Psoas muscle (tissue), 8 donors: ENCODE measurements around the gene BCAN. TPM values are rescaled to one million over a fixed set of nuclear protein-coding genes. Genes with fewer than 3 reads are reported as not detected.
A peak's percentile ranks its signal among the peaks of the same experiment; 100 is the strongest.

Experiments used
- ATAC-seq, 4 donors: fragments of 200-7000 bp; cut with Tn5 transposase; one replicate each; pipeline ENCODE4 v1.9.1; 2020; ENCODE audit warnings: moderate library complexity in 3 of 4, mild to moderate bottlenecking in 2 of 4
- DNase-seq, 2 donors: peaks; one replicate each; pipeline ENCODE4 v3.0.0-alpha.2; 2020
- H3K27ac ChIP-seq: fragments of 200-600 bp; one replicate; pipeline ENCODE4 v1.8.0; 2022
- H3K27me3 ChIP-seq, 3 donors: fragments of 200-600 bp in 1 of 3; one replicate each; pipeline versions ENCODE4 v1.6.1 to v1.8.0; 2013 to 2022; ENCODE audit warnings: low read length in 2 of 3, mild to moderate bottlenecking in 2 of 3, moderate library complexity in 1 of 3; ENCODE audit not compliant: insufficient read depth in 3 of 3
- H3K36me3 ChIP-seq, 2 donors: fragments of 200-600 bp in 1 of 2; one replicate each; pipeline versions ENCODE4 v1.6.1 to v1.8.0; 2013 to 2022; ENCODE audit warnings: low read depth in 1 of 2, mild to moderate bottlenecking in 1 of 2, moderate library complexity in 1 of 2; ENCODE audit not compliant: insufficient read depth in 1 of 2
- H3K4me1 ChIP-seq: fragments of 200-600 bp; one replicate; pipeline ENCODE4 v1.8.0; 2022
- H3K4me3 ChIP-seq: fragments of 200-600 bp; one replicate; pipeline ENCODE4 v1.8.0; 2022; ENCODE audit warnings: mild to moderate bottlenecking
- H3K9me3 ChIP-seq: fragments of 200-600 bp; one replicate; pipeline ENCODE4 v1.8.0; 2022
- WGBS, 3 donors: extraction: QIAGEN DNeasy Blood & Tissue Kit; methylation state at CpG; one replicate each; pipeline versions ENCODE4 v1.1.6 to v1.1.7; 2013; 5-methylcytosine and 5-hydroxymethylcytosine counted together
- intact Hi-C, 2 donors: fragments of 100-400 bp; cut with DNase I; formaldehyde crosslinking; loops; one replicate each; pipeline versions ENCODE4 v1.11.0 to v1.14.2; 2022
- polyA plus RNA-seq, 3 donors: library from polyadenylated mRNA; stranded (reverse); fragments of 200-250 nt; gene quantifications; one replicate each; pipeline ENCODE4 v1.2.3, GENCODE V29; 2013
- total RNA-seq, 4 donors: library from RNA; stranded (reverse); fragmentation: NEBNext Ultra II Directional in 2 of 4; extraction: Animal tissue kit (Norgen Biotek cat#: 25700) in 2 of 4; gene quantifications; one replicate each; pipeline versions ENCODE4 v1.2.1 to v1.2.4, GENCODE V29; 2021 to 2023
- TF ChIP-seq, protein P1 (sequence below): fragments of 200-600 bp; IDR thresholded peaks from one replicate; pipeline ENCODE4 v1.8.0; 2022; ENCODE audit warnings: antibody characterized with exemption
- donor health status: healthy with polysubstance abuse.
- donor health status: DM: no; HTN: no; CAD: no; lungs with moderate emphysema.
- donor health status: Bipolar disorder and iron deficiency.
- donor health status: healthy.
- donor health status: DM: yes; HTN: yes; CAD: no.
- donor health status: DM: no; HTN: no; CAD: no.
- donor health status: DM: no; HTN: no; CAD: no.
- donor health status: DM: yes; HTN: yes; CAD: no.

BCAN gene
- total and polyA plus RNA-seq, 7 donors, result 0.06 to 0.36 (median 0.18) TPM; not detected in 3

DNA sequence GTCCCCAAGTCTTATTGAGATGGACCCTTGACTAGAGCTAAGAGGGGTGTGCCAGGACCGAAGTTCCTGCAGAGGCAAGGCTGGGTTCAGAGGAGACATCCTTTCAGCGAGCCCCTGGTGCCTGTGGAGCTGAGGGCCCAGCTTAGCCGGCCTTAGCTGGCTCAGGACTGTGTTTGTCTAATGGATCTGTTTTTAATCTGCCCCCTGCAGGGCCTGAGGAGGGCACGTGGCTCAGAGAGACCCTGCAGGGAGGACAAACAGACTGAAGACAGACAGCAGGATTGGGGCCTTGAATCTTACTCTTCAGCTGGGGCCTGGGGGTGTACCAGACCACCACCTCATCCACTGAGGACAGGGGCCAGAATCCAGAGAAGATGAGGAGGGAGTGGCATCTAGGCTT, 61.8 kb downstream of the BCAN start:
- 39 to 58% (median 44%) methylated on average over 4 of the region's 4 CpGs for WGBS, 3 donors
- TF ChIP-seq, protein P1, sequence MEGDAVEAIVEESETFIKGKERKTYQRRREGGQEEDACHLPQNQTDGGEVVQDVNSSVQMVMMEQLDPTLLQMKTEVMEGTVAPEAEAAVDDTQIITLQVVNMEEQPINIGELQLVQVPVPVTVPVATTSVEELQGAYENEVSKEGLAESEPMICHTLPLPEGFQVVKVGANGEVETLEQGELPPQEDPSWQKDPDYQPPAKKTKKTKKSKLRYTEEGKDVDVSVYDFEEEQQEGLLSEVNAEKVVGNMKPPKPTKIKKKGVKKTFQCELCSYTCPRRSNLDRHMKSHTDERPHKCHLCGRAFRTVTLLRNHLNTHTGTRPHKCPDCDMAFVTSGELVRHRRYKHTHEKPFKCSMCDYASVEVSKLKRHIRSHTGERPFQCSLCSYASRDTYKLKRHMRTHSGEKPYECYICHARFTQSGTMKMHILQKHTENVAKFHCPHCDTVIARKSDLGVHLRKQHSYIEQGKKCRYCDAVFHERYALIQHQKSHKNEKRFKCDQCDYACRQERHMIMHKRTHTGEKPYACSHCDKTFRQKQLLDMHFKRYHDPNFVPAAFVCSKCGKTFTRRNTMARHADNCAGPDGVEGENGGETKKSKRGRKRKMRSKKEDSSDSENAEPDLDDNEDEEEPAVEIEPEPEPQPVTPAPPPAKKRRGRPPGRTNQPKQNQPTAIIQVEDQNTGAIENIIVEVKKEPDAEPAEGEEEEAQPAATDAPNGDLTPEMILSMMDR, result no peak
- H3K36me3 ChIP-seq, result no peaks in the 10 kb centered on the region
- no peak overlapping the region for H3K4me3 ChIP-seq
- peaks cover 0 to 66% (median 24%) of the 10 kb centered on the region in 3 donors for H3K27me3 ChIP-seq
- ATAC-seq (no peak), DNase-seq (no peak)
- H3K27ac ChIP-seq, result no peak overlapping the region
- peaks cover 22% of the 10 kb centered on the region for H3K4me1 ChIP-seq
- H3K9me3 ChIP-seq, result no peaks in the 10 kb centered on the region
- intact Hi-C loops, result no loop called here

DNA sequence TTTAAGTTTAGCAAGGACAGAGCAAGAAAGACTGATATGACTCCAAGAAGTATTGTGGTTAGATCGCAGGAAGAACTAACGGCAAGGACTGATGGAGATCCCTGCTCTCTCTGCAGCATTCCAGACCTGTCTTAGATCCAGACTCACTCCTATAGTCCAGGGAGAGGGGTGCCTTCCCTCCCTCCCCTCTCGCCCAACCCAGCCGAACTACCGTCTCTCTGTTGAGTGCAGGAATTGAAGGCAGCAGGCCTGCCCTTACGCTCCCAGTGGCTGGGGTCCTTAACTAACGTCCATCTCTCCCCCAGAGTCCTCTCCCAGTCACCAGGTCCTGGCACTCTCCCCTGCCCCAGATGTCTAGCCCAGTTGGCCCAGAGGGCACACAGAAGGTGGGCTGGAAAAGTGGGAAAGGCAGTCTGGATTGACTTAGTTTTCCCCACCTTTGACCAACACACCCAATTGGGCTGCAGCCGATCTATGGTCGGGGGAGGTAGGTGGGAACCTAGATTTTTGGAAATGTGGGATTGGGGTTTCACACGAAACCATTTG, 62.3 kb downstream of the BCAN start:
- no peak for ATAC-seq
- intact Hi-C loops, result no loop called here
- TF ChIP-seq, protein P1, result no peak
- Histone ChIP-seq H3K4me1 (peaks cover 22% of the 10 kb centered on the region), H3K36me3 (no peaks in the 10 kb centered on the region), H3K27ac (no peak overlapping the region), H3K27me3 (peaks cover 0 to 66% (median 24%) of the 10 kb centered on the region in 3 donors), H3K9me3 (no peaks in the 10 kb centered on the region), H3K4me3 (no peak overlapping the region)
- 46 to 50% (median 47%) methylated on average over 10 of the region's 10 CpGs for WGBS, 3 donors
- DNase-seq, result no peak

DNA sequence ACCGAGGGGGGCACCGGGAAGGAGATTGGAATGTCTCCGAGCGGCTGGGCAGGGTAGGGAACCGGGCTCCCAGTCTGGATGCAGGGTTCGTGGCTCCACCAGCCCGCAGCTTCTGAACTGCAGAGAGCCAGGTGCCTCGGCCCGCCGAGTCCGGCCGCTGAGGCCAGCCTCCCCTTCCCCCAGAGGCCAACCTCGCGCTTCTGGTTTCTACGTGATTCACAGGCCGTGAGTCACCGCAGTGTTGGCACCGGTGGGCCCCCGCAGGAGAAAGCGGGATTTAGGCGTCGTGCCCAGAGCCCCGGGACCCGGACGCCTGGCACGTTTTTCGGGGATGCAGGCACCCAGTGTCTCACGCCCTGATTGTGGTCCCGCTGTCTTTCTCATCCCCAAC, 63.0 kb downstream of the BCAN start:
- Histone ChIP-seq H3K4me1 (peaks cover 22% of the 10 kb centered on the region), H3K9me3 (no peaks in the 10 kb centered on the region), H3K36me3 (no peaks in the 10 kb centered on the region), H3K27me3 (peaks cover 0 to 61% (median 23%) of the 10 kb centered on the region in 3 donors), H3K27ac (no peak overlapping the region), H3K4me3 (peak overlapping the region; percentile 62)
- intact Hi-C loops, result no loop called here
- TF ChIP-seq, protein P1, result no peak
- peak; percentile 61 to 68 (median 63) for ATAC-seq
- peak; percentile 82 for DNase-seq
- 1 to 2% (median 2%) methylated on average over 22 to 29 of the region's 29 CpGs for WGBS, 3 donors

DNA sequence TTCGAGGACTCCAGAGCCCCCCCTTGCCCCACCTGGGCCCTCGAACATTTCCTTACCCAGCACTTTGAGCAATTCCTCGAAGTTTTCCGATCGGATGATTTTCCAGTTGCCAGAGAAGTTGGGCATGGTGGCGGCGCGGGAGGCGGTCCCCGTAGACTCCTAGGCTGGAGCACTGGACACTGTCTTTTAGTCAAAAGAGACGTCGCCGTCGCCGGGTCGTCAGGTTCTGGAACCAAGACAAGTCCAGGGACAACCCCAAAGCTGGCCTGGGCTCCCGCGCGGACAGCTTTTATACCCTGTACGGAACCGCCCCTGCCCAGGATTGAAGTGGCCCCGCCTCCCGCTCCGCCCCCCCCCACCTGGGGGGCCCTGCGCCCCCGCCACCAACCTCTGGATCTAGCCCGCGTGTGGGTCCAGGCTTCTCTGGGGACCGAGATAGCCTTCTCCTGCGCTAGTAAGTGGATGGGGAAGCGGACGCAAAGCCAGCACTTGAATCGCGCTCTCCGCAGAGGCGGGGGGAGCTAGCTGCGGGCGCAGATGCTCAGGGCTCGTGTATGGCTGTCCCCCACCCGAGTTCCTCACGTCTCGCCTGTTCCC, 63.5 kb downstream of the BCAN start, which contains the start of gene CRABP2:
CRABP2 (minus strand) TSS at position 263 of the 597 bp plus-strand sequence; CDS start at position 126, 137 bp downstream.
- peak within 1 kb of the TSS; percentile 62 for H3K4me3 ChIP-seq
- 0 to 2% (median 0%) methylated on average over 41 to 42 of the region's 42 CpGs for WGBS, 3 donors
- H3K4me1 ChIP-seq, result peaks cover 22% of the 10 kb centered on the region
- TF ChIP-seq, protein P1, result no peak
- no peak within 1 kb of the TSS for H3K27ac ChIP-seq
- peak; percentile 30 to 57 for DNase-seq
- no peaks in the 10 kb centered on the region for H3K9me3 ChIP-seq
- ATAC-seq, result peak; percentile 4 to 22 (median 18)
- intact Hi-C loops, result no loop called here
- no peaks in the 10 kb centered on the region for H3K36me3 ChIP-seq
- H3K27me3 ChIP-seq, result peaks cover 0 to 58% (median 21%) of the 10 kb centered on the region in 3 donors
